A549 (cell line): ENCODE measurements around the gene SLC20A1.

Experiments
- CEBPB ChIP-seq, 2 experiments: fragments of >200 bp in 1 of 2; sonication (Bioruptor Twin) in 1 of 2; formaldehyde crosslinking in 1 of 2; IDR thresholded peaks; 2 replicates each; pipeline ENCODE4 v1.6.1; 2012 to 2016
- JUN ChIP-seq, 2 experiments: fragments of >200 bp; sonication (Bioruptor Twin); formaldehyde crosslinking; IDR thresholded peaks; 2 replicates in 1 of 2; 3 replicates in 1 of 2; pipeline ENCODE4 v1.6.1; 2016 to 2017
- NPAS2 ChIP-seq: fragments of 250-450 bp; sonication (Bioruptor Pico); IDR thresholded peaks from 2 replicates; pipeline ENCODE4 v1.8.0; 2022; ENCODE audit warnings: mild to moderate bottlenecking, moderate library complexity, borderline replicate concordance
- POLR2A ChIP-seq: IDR thresholded peaks from 2 replicates; pipeline ENCODE4 v1.6.1; 2012; ENCODE audit warnings: mild to moderate bottlenecking, low read length
- POLR2AphosphoS2 ChIP-seq: conservative IDR thresholded peaks from 2 replicates; pipeline ENCODE4 v1.6.1; 2012; ENCODE audit warnings: low read length, improper control_type of control experiment, inconsistent platforms
- TF ChIP-seq, protein P1 (sequence below): fragments of >200 bp; sonication (Bioruptor Twin); formaldehyde crosslinking; IDR thresholded peaks from 3 replicates; pipeline ENCODE4 v1.5.1; 2016
- TF ChIP-seq, protein P2 (sequence below): fragments of 150-350 bp; IDR thresholded peaks from 2 replicates; pipeline ENCODE4 v1.6.1; 2014; ENCODE audit warnings: low read depth, mild to moderate bottlenecking, low read length

DNA sequence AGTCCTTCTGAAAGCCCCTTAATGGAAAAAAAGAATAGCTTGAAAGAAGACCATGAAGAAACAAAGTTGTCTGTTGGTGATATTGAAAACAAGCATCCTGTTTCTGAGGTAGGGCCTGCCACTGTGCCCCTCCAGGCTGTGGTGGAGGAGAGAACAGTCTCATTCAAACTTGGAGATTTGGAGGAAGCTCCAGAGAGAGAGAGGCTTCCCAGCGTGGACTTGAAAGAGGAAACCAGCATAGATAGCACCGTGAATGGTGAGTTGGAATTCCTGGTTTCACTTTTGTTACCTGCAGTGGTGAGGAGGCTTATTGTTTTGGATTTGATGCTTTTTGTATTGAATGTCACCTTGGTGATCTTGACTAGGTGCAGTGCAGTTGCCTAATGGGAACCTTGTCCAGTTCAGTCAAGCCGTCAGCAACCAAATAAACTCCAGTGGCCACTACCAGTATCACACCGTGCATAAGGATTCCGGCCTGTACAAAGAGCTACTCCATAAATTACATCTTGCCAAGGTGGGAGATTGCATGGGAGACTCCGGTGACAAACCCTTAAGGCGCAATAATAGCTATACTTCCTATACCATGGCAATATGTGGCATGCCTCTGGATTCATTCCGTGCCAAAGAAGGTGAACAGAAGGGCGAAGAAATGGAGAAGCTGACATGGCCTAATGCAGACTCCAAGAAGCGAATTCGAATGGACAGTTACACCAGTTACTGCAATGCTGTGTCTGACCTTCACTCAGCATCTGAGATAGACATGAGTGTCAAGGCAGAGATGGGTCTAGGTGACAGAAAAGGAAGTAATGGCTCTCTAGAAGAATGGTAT lies 13.3 kb downstream of the SLC20A1 start:
- TF ChIP-seq POLR2AphosphoS2 (no peak; the same call in 1 of the 2 replicates), JUN (IDR thresholded peaks at IDR 0.05) (no peak), CEBPB (IDR thresholded peaks at IDR 0.05) (no peak), POLR2A (no peak), NPAS2 (no peak)
- TF ChIP-seq, protein P1, sequence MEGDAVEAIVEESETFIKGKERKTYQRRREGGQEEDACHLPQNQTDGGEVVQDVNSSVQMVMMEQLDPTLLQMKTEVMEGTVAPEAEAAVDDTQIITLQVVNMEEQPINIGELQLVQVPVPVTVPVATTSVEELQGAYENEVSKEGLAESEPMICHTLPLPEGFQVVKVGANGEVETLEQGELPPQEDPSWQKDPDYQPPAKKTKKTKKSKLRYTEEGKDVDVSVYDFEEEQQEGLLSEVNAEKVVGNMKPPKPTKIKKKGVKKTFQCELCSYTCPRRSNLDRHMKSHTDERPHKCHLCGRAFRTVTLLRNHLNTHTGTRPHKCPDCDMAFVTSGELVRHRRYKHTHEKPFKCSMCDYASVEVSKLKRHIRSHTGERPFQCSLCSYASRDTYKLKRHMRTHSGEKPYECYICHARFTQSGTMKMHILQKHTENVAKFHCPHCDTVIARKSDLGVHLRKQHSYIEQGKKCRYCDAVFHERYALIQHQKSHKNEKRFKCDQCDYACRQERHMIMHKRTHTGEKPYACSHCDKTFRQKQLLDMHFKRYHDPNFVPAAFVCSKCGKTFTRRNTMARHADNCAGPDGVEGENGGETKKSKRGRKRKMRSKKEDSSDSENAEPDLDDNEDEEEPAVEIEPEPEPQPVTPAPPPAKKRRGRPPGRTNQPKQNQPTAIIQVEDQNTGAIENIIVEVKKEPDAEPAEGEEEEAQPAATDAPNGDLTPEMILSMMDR: no peak
- TF ChIP-seq, protein P2, sequence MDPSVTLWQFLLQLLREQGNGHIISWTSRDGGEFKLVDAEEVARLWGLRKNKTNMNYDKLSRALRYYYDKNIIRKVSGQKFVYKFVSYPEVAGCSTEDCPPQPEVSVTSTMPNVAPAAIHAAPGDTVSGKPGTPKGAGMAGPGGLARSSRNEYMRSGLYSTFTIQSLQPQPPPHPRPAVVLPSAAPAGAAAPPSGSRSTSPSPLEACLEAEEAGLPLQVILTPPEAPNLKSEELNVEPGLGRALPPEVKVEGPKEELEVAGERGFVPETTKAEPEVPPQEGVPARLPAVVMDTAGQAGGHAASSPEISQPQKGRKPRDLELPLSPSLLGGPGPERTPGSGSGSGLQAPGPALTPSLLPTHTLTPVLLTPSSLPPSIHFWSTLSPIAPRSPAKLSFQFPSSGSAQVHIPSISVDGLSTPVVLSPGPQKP: no peak
